ENCODE data around the gene SVIL. TPM values are rescaled to one million over a fixed set of nuclear protein-coding genes. Genes with fewer than 3 reads are reported as not detected.

The SVIL gene
- total RNA-seq, 1 donor from 2014 or later, result 118 TPM

DNA sequence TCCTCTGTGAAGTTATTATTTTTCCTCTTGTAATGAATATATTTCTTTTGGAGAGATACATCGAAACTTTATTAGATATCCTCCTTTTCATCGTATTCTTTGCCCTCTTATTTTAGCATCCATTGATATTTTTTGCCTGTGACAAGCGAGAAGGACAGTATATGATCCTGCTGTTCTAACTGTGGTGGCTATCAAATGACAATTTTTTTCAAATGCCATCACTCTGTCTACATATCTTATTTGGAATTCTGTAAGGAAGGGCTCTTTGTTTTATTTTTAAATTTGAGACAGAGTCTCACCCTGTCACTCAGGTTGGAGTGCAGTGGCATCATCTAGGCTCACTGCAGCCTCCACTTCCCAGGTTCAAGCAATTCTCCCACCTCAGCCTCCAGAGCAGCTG, 217.4 kb downstream of the SVIL start:
- peaks cover 61% of the 10 kb centered on the region for H3K36me3 ChIP-seq
- TF ChIP-seq, protein P1, sequence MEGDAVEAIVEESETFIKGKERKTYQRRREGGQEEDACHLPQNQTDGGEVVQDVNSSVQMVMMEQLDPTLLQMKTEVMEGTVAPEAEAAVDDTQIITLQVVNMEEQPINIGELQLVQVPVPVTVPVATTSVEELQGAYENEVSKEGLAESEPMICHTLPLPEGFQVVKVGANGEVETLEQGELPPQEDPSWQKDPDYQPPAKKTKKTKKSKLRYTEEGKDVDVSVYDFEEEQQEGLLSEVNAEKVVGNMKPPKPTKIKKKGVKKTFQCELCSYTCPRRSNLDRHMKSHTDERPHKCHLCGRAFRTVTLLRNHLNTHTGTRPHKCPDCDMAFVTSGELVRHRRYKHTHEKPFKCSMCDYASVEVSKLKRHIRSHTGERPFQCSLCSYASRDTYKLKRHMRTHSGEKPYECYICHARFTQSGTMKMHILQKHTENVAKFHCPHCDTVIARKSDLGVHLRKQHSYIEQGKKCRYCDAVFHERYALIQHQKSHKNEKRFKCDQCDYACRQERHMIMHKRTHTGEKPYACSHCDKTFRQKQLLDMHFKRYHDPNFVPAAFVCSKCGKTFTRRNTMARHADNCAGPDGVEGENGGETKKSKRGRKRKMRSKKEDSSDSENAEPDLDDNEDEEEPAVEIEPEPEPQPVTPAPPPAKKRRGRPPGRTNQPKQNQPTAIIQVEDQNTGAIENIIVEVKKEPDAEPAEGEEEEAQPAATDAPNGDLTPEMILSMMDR (IDR thresholded peaks at IDR 0.05), result no peak
- H3K4me1 ChIP-seq, result peaks cover 22% of the 10 kb centered on the region
- ATAC-seq, result no peak
- no peaks in the 10 kb centered on the region for H3K9me3 ChIP-seq
- no peaks in the 10 kb centered on the region for H3K27me3 ChIP-seq (ENCODE audit: low read depth)
- intact Hi-C loops (cut with DNase I), result no loop called here
- no peak overlapping the region for H3K27ac ChIP-seq
- H3K4me3 ChIP-seq, result no peak overlapping the region
- no peak for DNase-seq

DNA sequence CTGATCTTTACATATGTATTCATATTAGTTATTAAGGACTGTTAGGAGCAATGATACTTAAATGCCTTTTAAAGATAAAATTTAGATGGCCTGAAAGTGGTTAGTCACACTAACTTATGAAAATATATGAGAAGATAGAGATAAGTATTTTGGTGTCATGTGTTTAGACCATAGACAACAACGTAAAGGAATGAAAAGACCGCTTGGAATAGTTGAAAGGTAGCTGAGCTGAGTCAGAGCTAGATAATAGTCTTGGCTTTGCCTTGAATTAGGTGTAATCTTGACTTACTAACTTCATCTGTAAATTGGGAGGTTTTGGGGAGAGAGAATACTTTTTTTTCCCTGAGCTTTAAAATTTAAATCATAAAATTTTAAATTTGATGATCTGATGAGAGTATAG, 218.9 kb downstream of the SVIL start:
- no peaks in the 10 kb centered on the region for H3K27me3 ChIP-seq (ENCODE audit: low read depth)
- ATAC-seq (no peak), DNase-seq (no peak)
- TF ChIP-seq, protein P1 (IDR thresholded peaks at IDR 0.05), result no peak
- H3K4me1 ChIP-seq, result peaks cover 37% of the 10 kb centered on the region
- intact Hi-C loops (cut with DNase I), result no loop called here
- H3K36me3 ChIP-seq, result peaks cover 47% of the 10 kb centered on the region
- H3K9me3 ChIP-seq, result no peaks in the 10 kb centered on the region
- no peak overlapping the region for H3K27ac ChIP-seq
- H3K4me3 ChIP-seq, result no peak overlapping the region

DNA sequence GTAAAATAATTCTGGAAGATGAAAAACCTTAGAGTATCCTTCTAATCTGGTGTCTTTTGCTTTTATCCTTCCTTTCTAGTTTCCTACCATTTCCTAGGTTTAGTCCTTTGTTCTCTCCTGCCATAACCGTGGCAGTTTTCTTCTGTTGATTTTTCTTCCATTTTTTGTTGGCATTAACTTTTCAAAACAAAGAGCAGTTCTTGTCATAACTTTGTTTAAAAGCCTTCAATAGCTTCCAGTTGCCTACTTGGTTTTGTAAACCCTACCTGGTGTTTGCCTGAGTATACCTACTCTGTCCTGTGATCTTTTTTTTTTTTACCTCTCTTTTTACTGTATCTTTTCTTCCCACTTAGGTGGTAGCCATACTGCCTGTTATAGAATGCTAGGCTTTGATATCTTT, 220.3 kb downstream of the SVIL start:
- no peak overlapping the region for H3K4me3 ChIP-seq
- intact Hi-C loops (cut with DNase I), result no loop called here
- peaks cover 41% of the 10 kb centered on the region for H3K4me1 ChIP-seq
- no peaks in the 10 kb centered on the region for H3K27me3 ChIP-seq (ENCODE audit: low read depth)
- no peak overlapping the region for H3K27ac ChIP-seq
- no peaks in the 10 kb centered on the region for H3K9me3 ChIP-seq
- H3K36me3 ChIP-seq, result peaks cover 40% of the 10 kb centered on the region
- DNase-seq (no peak), ATAC-seq (no peak)
- TF ChIP-seq, protein P1 (IDR thresholded peaks at IDR 0.05), result no peak

DNA sequence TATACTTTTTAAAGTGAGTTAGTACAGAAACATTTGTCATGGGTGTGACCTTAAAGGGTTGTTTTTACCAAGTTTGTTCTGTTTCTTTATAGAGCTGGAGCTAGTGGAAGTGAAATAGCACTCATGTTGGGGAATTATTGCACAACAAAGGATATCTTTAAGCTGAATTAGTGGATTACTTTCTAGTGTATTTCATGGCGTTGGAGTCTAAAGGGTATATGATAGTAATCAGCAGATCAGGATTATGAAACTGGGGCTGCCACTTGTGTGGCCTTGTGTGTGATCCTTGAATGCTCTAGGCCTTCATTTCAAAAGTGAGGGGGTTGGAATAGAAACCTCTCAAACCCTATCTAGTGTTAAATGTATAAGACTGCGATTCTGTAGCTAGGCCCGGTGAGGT, 222.3 kb downstream of the SVIL start:
- peaks cover 47% of the 10 kb centered on the region for H3K4me1 ChIP-seq
- peaks cover 24% of the 10 kb centered on the region for H3K36me3 ChIP-seq
- no peak overlapping the region for H3K4me3 ChIP-seq
- no peaks in the 10 kb centered on the region for H3K27me3 ChIP-seq (ENCODE audit: low read depth)
- DNase-seq (no peak), ATAC-seq (no peak)
- intact Hi-C loops (cut with DNase I), result no loop called here
- no peaks in the 10 kb centered on the region for H3K9me3 ChIP-seq
- TF ChIP-seq, protein P1 (IDR thresholded peaks at IDR 0.05), result no peak
- H3K27ac ChIP-seq, result no peak overlapping the region

DNA sequence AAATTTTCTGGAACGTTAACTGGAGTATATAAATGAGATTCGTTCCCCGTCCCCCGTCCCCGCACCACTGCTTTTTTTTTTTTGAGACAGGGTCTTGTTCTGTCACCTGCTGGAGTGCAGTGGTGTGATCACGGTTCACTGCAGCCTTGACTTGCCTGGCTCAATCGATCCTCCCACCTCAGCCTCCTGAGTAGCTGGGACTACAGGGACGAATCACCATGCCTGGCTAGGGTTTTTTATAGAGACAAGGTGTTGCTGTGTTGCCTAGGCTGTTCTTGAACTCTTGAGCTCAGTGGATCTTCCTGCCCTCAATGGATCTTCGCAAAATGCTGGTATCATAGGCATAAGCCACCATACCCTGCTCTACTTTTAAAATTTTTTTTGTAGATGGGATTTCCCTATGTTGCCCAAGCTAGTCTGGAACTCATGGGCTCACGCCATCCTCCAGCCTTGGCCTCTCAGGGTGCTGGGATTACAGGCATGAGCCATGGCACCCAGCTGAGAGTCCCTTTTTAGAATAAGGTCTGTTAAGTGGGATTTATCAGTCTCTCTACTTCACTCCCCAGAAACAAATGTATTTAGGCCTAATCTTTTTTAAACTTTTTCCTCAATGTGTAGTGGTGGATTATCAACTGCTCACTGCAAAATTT, 223.0 kb downstream of the SVIL start:
- intact Hi-C loops (cut with DNase I), result no loop called here
- H3K9me3 ChIP-seq, result no peaks in the 10 kb centered on the region
- no peak overlapping the region for H3K4me3 ChIP-seq
- peaks cover 47% of the 10 kb centered on the region for H3K4me1 ChIP-seq
- H3K27ac ChIP-seq, result peak overlapping the region; percentile 1
- ATAC-seq, result no peak
- no peak for DNase-seq
- H3K36me3 ChIP-seq, result peaks cover 17% of the 10 kb centered on the region
- no peaks in the 10 kb centered on the region for H3K27me3 ChIP-seq (ENCODE audit: low read depth)
- TF ChIP-seq, protein P1 (IDR thresholded peaks at IDR 0.05), result no peak

All from lower lobe of right lung (tissue), 2 donors.